ENCODE data around the gene FYB1. TPM values are rescaled to one million over a fixed set of nuclear protein-coding genes. Genes with fewer than 3 reads are reported as not detected.

FYB1 gene
- total and polyA plus RNA-seq, 2 donors (not counting 1 experiment from before 2014, with no cell fraction given), result 1.3 to 1.4 TPM

DNA sequence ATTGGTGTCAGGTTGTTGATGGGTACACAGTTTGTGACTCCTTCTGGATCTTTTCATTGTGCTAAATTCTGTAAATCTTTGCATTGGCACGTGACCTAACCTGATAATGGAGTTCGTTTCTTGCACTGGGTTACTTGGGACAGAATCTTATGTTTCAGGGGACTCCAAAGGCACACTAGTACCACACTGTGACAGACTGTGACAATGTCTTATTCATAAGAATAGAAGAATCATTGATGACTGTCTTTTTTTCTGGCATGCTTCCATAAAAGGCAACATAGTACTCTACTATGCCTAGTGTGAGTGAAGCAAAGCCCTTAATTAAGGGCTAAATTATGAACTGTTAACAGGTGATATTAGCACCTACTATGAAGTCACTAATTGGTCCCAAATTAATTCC lies 109.8 kb downstream of the FYB1 start:
- intact Hi-C loops (cut with micrococcal nuclease), result no loop called here
- no peak for DNase-seq
- Histone ChIP-seq H3K4me1 (ENCODE audit: control insufficient read depth in 2 of 2, insufficient read depth in 2 of 2, low read length in 2 of 2) (no peaks in the 10 kb centered on the region), H3K79me2 (ENCODE audit: control insufficient read depth, insufficient read depth, low read length) (no peaks in the 10 kb centered on the region), H3K4me2 (replicated peaks; ENCODE audit: low read depth, low read length, poor library complexity, severe bottlenecking) (no peak overlapping the region), H3K27ac (ENCODE audit: low read length in 2 of 2) (no peak overlapping the region), H3K9ac (ENCODE audit: low read length) (no peak overlapping the region), H3K4me3 (ENCODE audit: control extremely low read depth in 1 of 5, extremely low read depth in 1 of 5, insufficient read depth in 1 of 5, low read depth in 2 of 5, low read length in 4 of 5) (no peak overlapping the region), H3K27me3 (replicated peaks in 1 of 4; ENCODE audit: control extremely low read depth in 1 of 4, control insufficient read depth in 3 of 4, insufficient read depth in 4 of 4, low read length in 3 of 4) (no peaks in the 10 kb centered on the region), H2AFZ (ENCODE audit: insufficient read depth, low read depth, low read length, poor library complexity, severe bottlenecking) (no peak overlapping the region), H3K9me3 (ENCODE audit: control extremely low read depth in 1 of 3, control insufficient read depth in 2 of 3, insufficient read depth in 1 of 3, low read length in 2 of 3) (no peaks in the 10 kb centered on the region), H4K20me1 (ENCODE audit: control insufficient read depth, insufficient read depth, low read length, poor library complexity, severe bottlenecking) (no peaks in the 10 kb centered on the region), H3K36me3 (replicated peaks in 1 of 2; ENCODE audit: control extremely low read depth in 1 of 2, control insufficient read depth in 1 of 2, extremely low read depth in 1 of 2, insufficient read depth in 2 of 2, low read length in 1 of 2) (peaks cover 0 to 1% of the 10 kb centered on the region in 2 experiments)
- whole genome bisulfite sequencing (ENCODE audit: insufficient coverage), result no CpG with 5 or more reads among the region's 2 CpGs
- no peaks in the 10 kb centered on the region for H3K4me1 Mint-ChIP-seq
- TF ChIP-seq, protein P1, sequence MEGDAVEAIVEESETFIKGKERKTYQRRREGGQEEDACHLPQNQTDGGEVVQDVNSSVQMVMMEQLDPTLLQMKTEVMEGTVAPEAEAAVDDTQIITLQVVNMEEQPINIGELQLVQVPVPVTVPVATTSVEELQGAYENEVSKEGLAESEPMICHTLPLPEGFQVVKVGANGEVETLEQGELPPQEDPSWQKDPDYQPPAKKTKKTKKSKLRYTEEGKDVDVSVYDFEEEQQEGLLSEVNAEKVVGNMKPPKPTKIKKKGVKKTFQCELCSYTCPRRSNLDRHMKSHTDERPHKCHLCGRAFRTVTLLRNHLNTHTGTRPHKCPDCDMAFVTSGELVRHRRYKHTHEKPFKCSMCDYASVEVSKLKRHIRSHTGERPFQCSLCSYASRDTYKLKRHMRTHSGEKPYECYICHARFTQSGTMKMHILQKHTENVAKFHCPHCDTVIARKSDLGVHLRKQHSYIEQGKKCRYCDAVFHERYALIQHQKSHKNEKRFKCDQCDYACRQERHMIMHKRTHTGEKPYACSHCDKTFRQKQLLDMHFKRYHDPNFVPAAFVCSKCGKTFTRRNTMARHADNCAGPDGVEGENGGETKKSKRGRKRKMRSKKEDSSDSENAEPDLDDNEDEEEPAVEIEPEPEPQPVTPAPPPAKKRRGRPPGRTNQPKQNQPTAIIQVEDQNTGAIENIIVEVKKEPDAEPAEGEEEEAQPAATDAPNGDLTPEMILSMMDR (IDR thresholded peaks at IDR 0.05), result no peak
- no peak for TF ChIP-seq EZH2 (IDR thresholded peaks at IDR 0.05; ENCODE audit: borderline replicate concordance, insufficient read depth, low read depth, low read length, poor library complexity, severe bottlenecking)
- no peak overlapping the region for H3K27ac Mint-ChIP-seq
- H3K9me3 Mint-ChIP-seq (ENCODE audit: insufficient read depth), result no peaks in the 10 kb centered on the region
- no peak for ATAC-seq (ENCODE audit: low read depth)
- ChIA-PET CTCF (no interaction called here), POLR2A (no interaction called here)
- H3K27me3 Mint-ChIP-seq, result peaks cover 1% of the 10 kb centered on the region
- H3K4me3 Mint-ChIP-seq, result no peak overlapping the region

DNA sequence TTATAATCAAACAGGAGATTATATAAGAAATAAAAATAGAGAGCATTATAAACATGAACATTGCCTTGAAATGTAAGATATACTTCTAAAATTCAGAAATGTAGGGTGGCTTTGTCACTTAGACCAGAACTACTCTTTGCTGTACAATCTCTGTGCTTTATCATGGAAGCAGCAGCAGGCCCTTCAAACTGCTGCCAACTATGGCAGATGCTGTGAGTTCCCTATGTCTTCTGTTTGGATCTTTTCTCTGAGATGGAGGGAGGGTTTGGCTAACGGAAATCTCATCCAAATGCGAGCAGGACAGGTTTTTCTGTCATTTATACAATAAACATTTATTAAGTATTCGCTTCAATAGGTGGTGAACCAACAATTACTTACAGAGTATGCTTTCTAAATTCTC lies 110.4 kb downstream of the FYB1 start:
- no CpG with 5 or more reads among the region's 3 CpGs for WGBS (ENCODE audit: insufficient coverage)
- Histone ChIP-seq H3K4me2 (replicated peaks; ENCODE audit: low read depth, low read length, poor library complexity, severe bottlenecking) (no peak overlapping the region), H3K79me2 (ENCODE audit: control insufficient read depth, insufficient read depth, low read length) (no peaks in the 10 kb centered on the region), H3K27me3 (replicated peaks in 1 of 4; ENCODE audit: control extremely low read depth in 1 of 4, control insufficient read depth in 3 of 4, insufficient read depth in 4 of 4, low read length in 3 of 4) (no peaks in the 10 kb centered on the region), H3K27ac (ENCODE audit: low read length in 2 of 2) (no peak overlapping the region), H4K20me1 (ENCODE audit: control insufficient read depth, insufficient read depth, low read length, poor library complexity, severe bottlenecking) (no peaks in the 10 kb centered on the region), H2AFZ (ENCODE audit: insufficient read depth, low read depth, low read length, poor library complexity, severe bottlenecking) (no peak overlapping the region), H3K4me3 (ENCODE audit: control extremely low read depth in 1 of 5, extremely low read depth in 1 of 5, insufficient read depth in 1 of 5, low read depth in 2 of 5, low read length in 4 of 5) (no peak overlapping the region), H3K9me3 (ENCODE audit: control extremely low read depth in 1 of 3, control insufficient read depth in 2 of 3, insufficient read depth in 1 of 3, low read length in 2 of 3) (no peaks in the 10 kb centered on the region), H3K9ac (ENCODE audit: low read length) (no peak overlapping the region), H3K36me3 (replicated peaks in 1 of 2; ENCODE audit: control extremely low read depth in 1 of 2, control insufficient read depth in 1 of 2, extremely low read depth in 1 of 2, insufficient read depth in 2 of 2, low read length in 1 of 2) (peaks cover 0 to 1% of the 10 kb centered on the region in 2 experiments), H3K4me1 (ENCODE audit: control insufficient read depth in 2 of 2, insufficient read depth in 2 of 2, low read length in 2 of 2) (no peaks in the 10 kb centered on the region)
- ChIA-PET POLR2A (no interaction called here), CTCF (no interaction called here)
- DNase-seq (no peak), ATAC-seq (ENCODE audit: low read depth) (no peak)
- H3K4me1 Mint-ChIP-seq, result no peaks in the 10 kb centered on the region
- peaks cover 5% of the 10 kb centered on the region for H3K27me3 Mint-ChIP-seq
- intact Hi-C loops (cut with micrococcal nuclease), result no loop called here
- no peak overlapping the region for H3K4me3 Mint-ChIP-seq
- no peak overlapping the region for H3K27ac Mint-ChIP-seq
- H3K9me3 Mint-ChIP-seq (ENCODE audit: insufficient read depth), result no peaks in the 10 kb centered on the region
- TF ChIP-seq EZH2 (IDR thresholded peaks at IDR 0.05; ENCODE audit: borderline replicate concordance, insufficient read depth, low read depth, low read length, poor library complexity, severe bottlenecking), result no peak
- TF ChIP-seq, protein P1 (IDR thresholded peaks at IDR 0.05), result no peak

Data from B cell (primary cell).